SK-N-SH (cell line): ENCODE results near the gene ZFYVE21. TPM values are rescaled to one million over a fixed set of nuclear protein-coding genes. Genes with fewer than 3 reads are reported as not detected.

Source experiments
- CTCF ChIP-seq: fragments of 200-600 bp; sonication (generic); IDR thresholded peaks from 2 replicates; pipeline ENCODE4 v1.6.1; 2017; ENCODE audit warnings: antibody characterized with exemption, mild to moderate bottlenecking, moderate library complexity
- ELF1 ChIP-seq: IDR thresholded peaks from 2 replicates; pipeline ENCODE4 v1.4.0; 2012
- FOSL2 ChIP-seq: IDR thresholded peaks from 2 replicates; pipeline ENCODE4 v1.4.0; 2012; ENCODE audit warnings: low read depth, mild to moderate bottlenecking, moderate library complexity, borderline replicate concordance
- FOXJ3 ChIP-seq: sonication (generic); formaldehyde crosslinking; IDR thresholded peaks from 2 replicates; pipeline ENCODE4 v1.5.1; 2020; ENCODE audit warnings: mild to moderate bottlenecking, missing genetic modification reagents
- IRF3 ChIP-seq: fragments of 150-350 bp; IDR thresholded peaks from 2 replicates; pipeline ENCODE4 v1.6.1; 2016; ENCODE audit warnings: mild to moderate bottlenecking, low read depth, low read length
- NRF1 ChIP-seq: IDR thresholded peaks from 2 replicates; pipeline ENCODE4 v1.6.1; 2012; ENCODE audit warnings: low read depth, mild to moderate bottlenecking, low read length
- RCOR1 ChIP-seq: fragments of 150-350 bp; IDR thresholded peaks from 2 replicates; pipeline ENCODE4 v1.6.1; 2017; ENCODE audit warnings: antibody characterized with exemption, low read length
- RFX5 ChIP-seq: IDR thresholded peaks from 2 replicates; pipeline ENCODE4 v1.6.1; 2012; ENCODE audit warnings: mild to moderate bottlenecking, improper control_type of control experiment, low read length
- RXRA ChIP-seq: IDR thresholded peaks from 2 replicates; pipeline ENCODE4 v1.4.0; 2012; ENCODE audit warnings: low read depth, mild to moderate bottlenecking, borderline replicate concordance
- SMC3 ChIP-seq: IDR thresholded peaks from 2 replicates; pipeline ENCODE4 v1.6.1; 2012; ENCODE audit warnings: low read depth, low read length, improper control_type of control experiment
- TAF1 ChIP-seq: IDR thresholded peaks from 2 replicates; pipeline ENCODE4 v1.6.1; 2012; ENCODE audit warnings: low read depth, mild to moderate bottlenecking, low read length, moderate library complexity, borderline replicate concordance
- USF2 ChIP-seq: fragments of 150-350 bp; IDR thresholded peaks from 2 replicates; pipeline ENCODE4 v1.6.1; 2017; ENCODE audit warnings: antibody characterized with exemption, low read length, low read depth, borderline replicate concordance
- YY1 ChIP-seq: IDR thresholded peaks from 2 replicates; pipeline ENCODE4 v1.4.0; 2012; ENCODE audit warnings: low read depth, mild to moderate bottlenecking
- ZBTB33 ChIP-seq: IDR thresholded peaks from 2 replicates; pipeline ENCODE4 v1.4.0; 2012; ENCODE audit warnings: low read depth, borderline replicate concordance
- polyA plus RNA-seq, 3 experiments: library from polyadenylated mRNA; depleted of rRNA; stranded (reverse); fragments of >200 nt; gene quantifications; 2 replicates each; pipeline ENCODE4 v1.2.3, GENCODE V29; 2012

The ZFYVE21 gene
- polyA plus RNA-seq, 1 of the 3 experiments (the other 2 are of a cell fraction): 82.1 TPM

- no peak for TF ChIP-seq CTCF
- no peak for TF ChIP-seq FOSL2
- no peak for TF ChIP-seq RFX5
- no peak for TF ChIP-seq TAF1
- no peak for TF ChIP-seq SMC3
- TF ChIP-seq ZBTB33: no peak
- no peak for TF ChIP-seq IRF3
- no peak for TF ChIP-seq FOXJ3 (CRISPR knock-in tag)
- TF ChIP-seq RXRA: no peak
- TF ChIP-seq USF2: no peak
- TF ChIP-seq RCOR1: no peak
- no peak for TF ChIP-seq YY1
- TF ChIP-seq NRF1: no peak
- no peak for TF ChIP-seq ELF1
Observed at GRCh38 chr14:103731916-103732867, 16.6 kb downstream of the ZFYVE21 start (continued).
